Measurements from ENCODE around the gene ROBO1. TPM values are rescaled to one million over a fixed set of nuclear protein-coding genes. Genes with fewer than 3 reads are reported as not detected.

The ROBO1 gene
- total and polyA plus RNA-seq, 2 of the 8 experiments (the other 6 are each of a cell fraction or from before 2014, with no cell fraction given) = 51.4 to 91.0 TPM

GRCh38 chr3:79284781-79285180 lies 483.0 kb downstream of the ROBO1 start (continued):
- TF ChIP-seq CHD7 (IDR thresholded peaks at IDR 0.05; ENCODE audit: insufficient replicate concordance, low read length) = no peak
- no peak for TF ChIP-seq TBP (IDR thresholded peaks at IDR 0.05; ENCODE audit: low read depth, low read length)
- TF ChIP-seq GABPA (IDR thresholded peaks at IDR 0.05; ENCODE audit: borderline replicate concordance, insufficient read depth, low read length) = no peak
- no peak for TF ChIP-seq CHD2 (IDR thresholded peaks at IDR 0.05; ENCODE audit: low read length)
- TF ChIP-seq USF2 (IDR thresholded peaks at IDR 0.05; ENCODE audit: low read length) = no peak
- no peak for TF ChIP-seq SAP30 (IDR thresholded peaks at IDR 0.05; ENCODE audit: insufficient read depth, insufficient replicate concordance, low read length)
- no peak for TF ChIP-seq NRF1 (IDR thresholded peaks at IDR 0.05; ENCODE audit: low read depth, low read length)
